Stromal cell of bone marrow (primary cell): ENCODE measurements around the gene PDXK.

ENCODE experiments used
- DNase-seq: peaks from one replicate; pipeline ENCODE4 v3.0.0-alpha.2; 2012; ENCODE audit warnings: low read depth

PDXK gene

GRCh38 chr21:43762303-43763128 is 43.6 kb downstream of the PDXK start:
- no peak for DNase-seq

- DNase-seq = no peak
These were observed 45.1 kb downstream of the PDXK start for GRCh38 chr21:43763901-43764523.

- DNase-seq = no peak
These were observed 45.9 kb downstream of the PDXK start for GRCh38 chr21:43764576-43765495.

- DNase-seq = no peak
These were observed 48.0 kb downstream of the PDXK start for GRCh38 chr21:43766734-43767497.

- DNase-seq = no peak
These were observed 48.6 kb downstream of the PDXK start for GRCh38 chr21:43767498-43767983.

- peak; percentile 70 for DNase-seq
These were observed 49.3 kb downstream of the PDXK start for GRCh38 chr21:43767984-43768867.

DNA sequence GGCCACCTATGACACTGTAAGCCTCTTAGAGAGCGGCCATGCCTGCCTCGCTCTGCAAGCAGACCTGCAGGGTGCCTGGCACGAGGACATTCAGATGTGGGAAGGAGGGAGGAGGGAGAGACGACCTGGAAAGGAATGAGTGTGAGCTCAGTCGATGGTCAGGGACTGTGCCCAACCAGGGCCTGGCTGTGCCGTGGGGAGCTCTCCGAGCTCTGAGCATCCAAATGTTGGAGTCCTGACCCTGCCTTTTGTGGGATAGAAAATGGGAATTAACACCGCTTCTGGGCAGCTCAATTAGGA is 49.9 kb downstream of the PDXK start:
- no peak for DNase-seq

DNA sequence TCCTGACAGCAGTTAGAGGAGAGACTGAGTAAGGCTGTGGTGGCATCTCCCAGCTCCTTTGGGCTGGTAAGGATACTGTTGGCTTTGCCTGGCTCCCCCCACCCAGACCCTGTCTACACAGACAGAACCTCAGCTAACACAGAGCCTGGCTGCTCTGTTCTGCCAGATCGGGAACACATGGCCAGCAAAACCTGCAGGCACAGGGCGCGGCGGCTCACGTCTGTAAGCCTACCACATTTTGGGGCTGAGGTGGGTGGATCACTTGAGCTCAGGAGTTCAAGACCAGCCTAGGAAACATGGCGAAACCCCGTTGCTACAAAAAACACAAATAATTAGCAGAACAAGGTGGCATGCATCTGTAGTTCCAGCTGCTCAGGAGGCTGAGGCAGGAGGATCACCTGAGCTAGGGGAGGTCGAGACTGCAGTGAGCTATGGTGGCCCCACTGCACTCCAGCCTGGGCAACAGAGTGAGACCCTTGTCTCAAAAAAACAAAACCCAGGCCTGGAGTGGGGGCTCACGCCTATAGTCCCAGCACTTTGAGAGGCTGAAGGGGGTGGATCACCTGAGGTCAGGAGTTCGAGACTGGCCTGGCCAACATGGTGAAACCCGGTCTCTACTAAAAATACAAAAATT is 50.5 kb downstream of the PDXK start:
- DNase-seq = no peak

DNA sequence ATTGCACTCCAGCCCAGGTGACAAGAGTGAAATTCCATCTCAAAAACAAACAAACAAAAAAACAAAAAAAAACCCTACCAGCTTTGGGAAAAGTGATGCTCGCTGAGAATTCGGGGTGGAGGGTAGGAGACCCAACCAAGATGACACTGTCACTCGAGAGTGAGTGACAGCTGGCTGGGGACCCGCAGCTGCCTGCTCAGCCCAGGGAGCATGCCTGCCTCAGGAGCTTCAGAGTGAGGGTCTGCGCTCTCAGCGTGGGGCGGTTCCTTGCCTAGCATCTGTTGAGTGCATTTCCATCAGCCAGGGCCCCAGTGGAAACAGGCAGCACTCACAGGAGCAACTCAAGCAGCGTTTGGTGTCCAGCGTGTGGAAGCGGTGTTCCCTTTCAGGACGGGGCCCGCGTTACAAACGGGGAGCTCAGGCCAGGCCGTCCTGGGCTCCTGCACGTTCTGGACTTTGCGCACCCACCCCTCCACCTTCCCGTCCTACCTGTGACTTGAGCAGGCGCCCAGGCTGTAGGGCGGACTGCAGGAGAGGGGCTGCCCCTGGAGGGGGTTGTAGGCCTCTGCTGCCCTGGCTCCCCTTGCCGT is 51.2 kb downstream of the PDXK start:
- no peak for DNase-seq

DNA sequence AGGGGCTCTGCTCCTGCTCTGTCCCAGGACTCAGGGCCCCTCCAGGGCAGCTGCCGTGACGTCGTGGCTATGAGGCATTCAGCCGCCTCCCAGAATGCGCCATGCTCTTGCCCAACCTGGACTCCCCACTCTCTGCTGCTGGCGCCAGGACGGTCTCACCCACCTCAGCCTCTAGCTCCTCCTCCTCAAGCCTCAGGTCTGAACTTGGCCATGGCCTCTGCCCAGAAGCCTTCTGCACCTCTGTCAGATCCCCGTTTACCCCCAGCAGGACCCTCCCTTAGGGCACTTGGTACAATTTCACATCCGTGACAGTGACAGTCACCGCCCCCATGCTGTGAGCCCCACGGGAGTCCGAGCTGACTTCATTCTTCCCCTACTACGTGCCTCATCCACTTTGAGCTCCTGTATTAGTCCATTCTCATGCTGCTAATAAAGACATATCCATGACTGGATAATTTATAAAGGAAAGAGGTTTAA is 52.3 kb downstream of the PDXK start:
- DNase-seq = no peak

DNA sequence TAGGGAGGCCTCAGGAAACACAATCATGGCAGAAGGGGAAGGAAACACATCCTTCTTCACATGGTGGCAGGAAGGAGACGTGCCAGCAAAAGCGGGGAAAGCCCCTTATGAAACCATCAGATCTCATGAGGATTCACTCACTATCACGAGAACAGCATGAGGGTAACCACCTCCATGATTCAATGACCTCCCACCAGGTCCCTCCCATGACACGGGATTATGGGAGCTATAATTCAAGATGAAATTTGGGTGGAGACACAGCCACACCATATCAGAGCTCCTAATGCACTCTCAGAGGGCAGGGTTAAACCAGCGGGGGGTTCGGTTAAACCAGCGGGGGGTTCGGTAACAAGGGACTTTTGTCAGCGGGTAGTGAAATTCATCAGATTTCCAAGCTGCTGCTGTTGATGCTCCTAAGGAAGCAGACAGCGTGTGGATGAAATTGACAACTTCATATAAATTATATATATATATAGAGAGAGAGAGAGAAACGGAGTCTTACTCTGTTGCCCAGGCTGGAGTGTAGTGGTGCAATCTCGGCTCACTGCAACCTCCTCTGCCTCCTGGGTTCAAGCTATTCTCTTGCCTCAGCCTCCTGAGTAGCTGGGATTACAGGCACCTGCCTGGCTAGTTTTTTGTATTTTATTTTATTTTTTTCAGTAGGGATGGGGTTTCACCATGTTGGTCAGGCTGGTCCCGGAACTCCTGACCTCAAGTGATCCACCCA is 52.9 kb downstream of the PDXK start:
- DNase-seq = peak; percentile 55

- DNase-seq = no peak
These were observed 53.5 kb downstream of the PDXK start for GRCh38 chr21:43772425-43772821.

DNA sequence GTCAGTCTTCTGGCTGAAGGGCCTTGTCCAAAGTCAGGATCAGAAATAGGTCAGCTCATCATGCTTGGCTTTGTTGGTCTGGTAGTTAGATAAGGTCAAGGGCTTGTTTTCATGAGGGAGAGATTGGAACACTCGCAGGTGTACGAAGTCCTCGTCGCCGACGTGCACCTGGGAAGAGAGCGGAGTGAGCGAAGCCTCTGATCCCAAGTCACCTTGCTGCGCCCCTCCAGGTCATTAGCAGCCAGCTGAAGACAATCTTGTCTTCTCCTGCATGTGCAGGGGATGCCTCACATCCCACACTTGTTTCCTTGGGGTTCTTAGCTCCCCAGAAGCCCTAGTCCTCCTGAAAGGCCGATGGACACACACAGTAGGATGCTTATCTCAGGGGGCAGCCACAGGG is 55.2 kb downstream of the PDXK start:
- no peak for DNase-seq

DNA sequence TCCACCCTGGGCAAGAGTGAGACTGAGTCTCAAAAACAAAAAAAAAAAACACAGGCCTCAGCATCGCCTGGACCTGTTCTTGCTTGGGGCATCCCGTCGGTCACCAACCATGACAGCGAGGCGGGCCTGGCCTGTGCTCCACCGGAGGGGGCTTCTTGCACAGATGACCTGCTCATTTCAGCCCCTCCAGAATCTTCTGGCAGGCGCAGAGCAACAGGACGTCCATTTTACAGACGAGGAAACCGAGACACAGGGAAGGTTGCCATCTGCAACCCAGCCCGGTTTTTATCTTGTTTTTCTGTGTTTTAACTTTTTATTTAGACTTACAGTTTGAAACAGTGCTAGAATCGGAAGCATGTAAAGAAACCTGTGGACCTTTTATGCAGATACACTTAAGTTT is 56.3 kb downstream of the PDXK start:
- DNase-seq = no peak

- DNase-seq = no peak
These were observed 57.0 kb downstream of the PDXK start, which contains the start of gene CSTB for GRCh38 chr21:43775795-43776430. CSTB (minus strand) TSS chr21:43776308; CDS start chr21:43776269, 39 bp downstream.

- no peak for DNase-seq
These were observed 59.0 kb downstream of the PDXK start for GRCh38 chr21:43777953-43778352.

GRCh38 chr21:43778469-43779335 is 59.8 kb downstream of the PDXK start:
- no peak for DNase-seq

DNA sequence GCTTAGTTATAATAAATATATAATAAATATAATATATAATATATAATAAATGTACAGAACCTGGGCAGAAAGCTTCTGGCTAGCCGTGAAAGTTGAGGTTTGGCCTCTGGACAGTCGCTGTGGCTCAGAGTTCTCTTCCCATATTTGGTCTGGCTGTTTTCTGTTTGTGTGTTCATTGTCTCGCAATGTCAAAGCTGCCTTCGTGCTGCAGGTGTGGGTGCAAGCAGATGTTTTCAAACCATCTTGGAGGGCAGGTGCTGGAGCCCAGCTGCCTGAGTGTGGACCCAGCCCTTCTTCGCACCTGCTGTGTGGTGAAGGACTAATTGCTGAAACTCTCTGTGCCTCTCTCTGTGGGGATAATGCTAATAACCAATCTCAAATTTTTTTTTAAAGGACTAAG is 60.7 kb downstream of the PDXK start:
- no peak for DNase-seq
